SK-N-SH (cell line): ENCODE measurements around the gene CFAP68.

ENCODE experiments used
- CTCF ChIP-seq: fragments of 200-600 bp; sonication (generic); IDR thresholded peaks from 2 replicates; pipeline ENCODE4 v1.6.1; 2017; ENCODE audit warnings: antibody characterized with exemption, mild to moderate bottlenecking, moderate library complexity
- MAX ChIP-seq: IDR thresholded peaks from 2 replicates; pipeline ENCODE4 v1.4.0; 2012; ENCODE audit warnings: low read depth
- MXI1 ChIP-seq: IDR thresholded peaks from 2 replicates; pipeline ENCODE4 v1.6.1; 2012; ENCODE audit warnings: mild to moderate bottlenecking, low read depth, low read length, improper control_type of control experiment
- POLR2AphosphoS5 ChIP-seq: IDR thresholded peaks from 2 replicates; pipeline ENCODE4 v1.6.1; 2012; ENCODE audit warnings: low read depth, low read length
- RCOR1 ChIP-seq: fragments of 150-350 bp; IDR thresholded peaks from 2 replicates; pipeline ENCODE4 v1.6.1; 2017; ENCODE audit warnings: antibody characterized with exemption, low read length
- REST ChIP-seq: IDR thresholded peaks from 2 replicates; pipeline ENCODE4 v1.6.1; 2012; ENCODE audit warnings: mild to moderate bottlenecking, low read depth, low read length, moderate library complexity
- USF2 ChIP-seq: fragments of 150-350 bp; IDR thresholded peaks from 2 replicates; pipeline ENCODE4 v1.6.1; 2017; ENCODE audit warnings: antibody characterized with exemption, low read length, low read depth, borderline replicate concordance

GRCh38 chr11:111835665-111836064, 43.7 kb upstream of the CFAP68 start:
- TF ChIP-seq MXI1 (no peak), CTCF (no peak), REST (no peak), POLR2AphosphoS5 (no peak), MAX (no peak), USF2 (no peak), RCOR1 (no peak)
